K562 (cell line): Measurements from ENCODE around the gene MMP11. TPM values are rescaled to one million over a fixed set of nuclear protein-coding genes. Genes with fewer than 3 reads are reported as not detected.

Source experiments
- ARID3A ChIP-seq: IDR thresholded peaks from 2 replicates; pipeline ENCODE4 v1.6.1; 2012; ENCODE audit warnings: low read depth, low read length, improper control_type of control experiment, borderline replicate concordance
- BRD9 ChIP-seq: fragments of 450-650 bp; IDR thresholded peaks from 2 replicates; pipeline ENCODE4 v1.6.1; 2018; ENCODE audit warnings: low read depth; ENCODE audit not compliant: partially characterized antibody
- HES1 ChIP-seq: fragments of 450-650 bp; IDR thresholded peaks from 2 replicates; pipeline ENCODE4 v1.6.1; 2016; ENCODE audit warnings: low read depth, mild to moderate bottlenecking, moderate library complexity
- ZNF316 ChIP-seq: fragments of 450-650 bp; IDR thresholded peaks from 2 replicates; pipeline ENCODE4 v1.6.1; 2016
- ZNF398 ChIP-seq: fragments of 250-450 bp; sonication (Bioruptor Pico); IDR thresholded peaks from 2 replicates; pipeline ENCODE4 v1.8.0; 2021; ENCODE audit warnings: moderate library complexity, mild to moderate bottlenecking, inconsistent platforms
- polyA plus RNA-seq, 8 experiments: library from polyadenylated mRNA; depleted of rRNA in 4 of 8; stranded (reverse) in 5 of 8; unstranded in 3 of 8; fragments of >200 nt; fragmentation: Nextera tagmentation in 2 of 8; fragmentation: Illumina TruSeq in 1 of 8; extraction: Ambion mirVana in 2 of 8; extraction: Trizol in 1 of 8; gene quantifications; 2 replicates each; pipeline versions ENCODE4 v1.2.1 to v1.2.3, GENCODE V29; 2011 to 2014; ENCODE audit warnings: inconsistent platforms in 1 of 8, missing spikeins in 1 of 8
- total RNA-seq, 7 experiments: library from RNA; depleted of rRNA in 6 of 7; stranded (reverse); fragments of >200 nt in 6 of 7; fragmentation: Illumina TruSeq in 2 of 7; extraction: Trizol in 2 of 7; gene quantifications; 2 replicates each; pipeline versions ENCODE4 v1.2.1 to v1.2.3, GENCODE V29; 2011 to 2021; ENCODE audit warnings: low replicate concordance in 1 of 7
- TF ChIP-seq, protein P1 (sequence below): fragments of 200-600 bp; sonication (generic); IDR thresholded peaks from one replicate; pipeline ENCODE4 v1.6.1; 2012; ENCODE audit warnings: mild to moderate bottlenecking, low read depth, low read length, inconsistent platforms
- TF ChIP-seq, protein P2 (sequence below): sonication (generic); formaldehyde crosslinking; IDR thresholded peaks from 2 replicates; pipeline ENCODE4 v1.8.1; 2023; ENCODE audit warnings: mild to moderate bottlenecking, missing genetic modification reagents, moderate library complexity
- TF ChIP-seq, protein P3 (sequence below): sonication (generic); formaldehyde crosslinking; IDR thresholded peaks from 2 replicates; pipeline ENCODE4 v1.9.0; 2022; ENCODE audit warnings: mild to moderate bottlenecking, missing genetic modification reagents

MMP11 gene
- total and polyA plus RNA-seq, 9 of the 15 experiments (the other 6 are each of a cell fraction or from before 2014, with no cell fraction given): 0.14 to 1.8 (median 1.1) TPM; not detected in 2

DNA sequence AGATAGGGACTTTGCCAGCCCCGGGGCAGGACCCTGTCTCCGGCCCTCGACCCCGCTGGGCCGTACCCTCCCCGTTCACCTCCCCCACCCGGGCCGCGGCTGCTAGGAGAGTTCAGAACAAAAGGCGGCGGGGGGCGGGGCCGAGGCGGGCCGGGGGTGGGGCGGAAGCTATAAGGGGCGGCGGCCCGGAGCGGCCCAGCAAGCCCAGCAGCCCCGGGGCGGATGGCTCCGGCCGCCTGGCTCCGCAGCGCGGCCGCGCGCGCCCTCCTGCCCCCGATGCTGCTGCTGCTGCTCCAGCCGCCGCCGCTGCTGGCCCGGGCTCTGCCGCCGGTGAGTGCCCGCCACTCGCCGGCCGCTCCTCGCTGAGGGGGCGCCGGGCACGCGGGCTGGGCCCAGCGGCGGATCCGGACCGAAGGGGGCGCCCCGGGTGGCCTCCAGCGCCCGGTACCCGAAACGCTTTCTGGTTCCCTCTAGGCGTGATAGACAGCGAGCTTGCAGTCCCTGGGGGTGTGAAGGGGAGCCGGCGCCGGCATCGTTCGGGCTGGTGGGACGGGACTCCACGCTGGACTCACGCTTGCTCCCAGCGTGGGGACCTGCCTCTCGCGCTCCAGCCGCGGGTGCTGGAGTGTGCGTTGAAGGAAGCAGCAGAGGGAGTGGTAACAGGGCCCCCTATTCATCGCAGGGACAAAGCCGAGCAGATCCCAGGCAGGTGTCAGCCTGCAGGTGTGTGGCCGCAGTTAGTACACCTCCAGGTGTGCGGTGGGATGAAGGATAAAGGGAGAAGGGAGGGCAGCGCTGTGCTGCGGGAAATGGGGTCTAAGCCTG lies at the start of gene MMP11 (continued):
- TF ChIP-seq, protein P1, sequence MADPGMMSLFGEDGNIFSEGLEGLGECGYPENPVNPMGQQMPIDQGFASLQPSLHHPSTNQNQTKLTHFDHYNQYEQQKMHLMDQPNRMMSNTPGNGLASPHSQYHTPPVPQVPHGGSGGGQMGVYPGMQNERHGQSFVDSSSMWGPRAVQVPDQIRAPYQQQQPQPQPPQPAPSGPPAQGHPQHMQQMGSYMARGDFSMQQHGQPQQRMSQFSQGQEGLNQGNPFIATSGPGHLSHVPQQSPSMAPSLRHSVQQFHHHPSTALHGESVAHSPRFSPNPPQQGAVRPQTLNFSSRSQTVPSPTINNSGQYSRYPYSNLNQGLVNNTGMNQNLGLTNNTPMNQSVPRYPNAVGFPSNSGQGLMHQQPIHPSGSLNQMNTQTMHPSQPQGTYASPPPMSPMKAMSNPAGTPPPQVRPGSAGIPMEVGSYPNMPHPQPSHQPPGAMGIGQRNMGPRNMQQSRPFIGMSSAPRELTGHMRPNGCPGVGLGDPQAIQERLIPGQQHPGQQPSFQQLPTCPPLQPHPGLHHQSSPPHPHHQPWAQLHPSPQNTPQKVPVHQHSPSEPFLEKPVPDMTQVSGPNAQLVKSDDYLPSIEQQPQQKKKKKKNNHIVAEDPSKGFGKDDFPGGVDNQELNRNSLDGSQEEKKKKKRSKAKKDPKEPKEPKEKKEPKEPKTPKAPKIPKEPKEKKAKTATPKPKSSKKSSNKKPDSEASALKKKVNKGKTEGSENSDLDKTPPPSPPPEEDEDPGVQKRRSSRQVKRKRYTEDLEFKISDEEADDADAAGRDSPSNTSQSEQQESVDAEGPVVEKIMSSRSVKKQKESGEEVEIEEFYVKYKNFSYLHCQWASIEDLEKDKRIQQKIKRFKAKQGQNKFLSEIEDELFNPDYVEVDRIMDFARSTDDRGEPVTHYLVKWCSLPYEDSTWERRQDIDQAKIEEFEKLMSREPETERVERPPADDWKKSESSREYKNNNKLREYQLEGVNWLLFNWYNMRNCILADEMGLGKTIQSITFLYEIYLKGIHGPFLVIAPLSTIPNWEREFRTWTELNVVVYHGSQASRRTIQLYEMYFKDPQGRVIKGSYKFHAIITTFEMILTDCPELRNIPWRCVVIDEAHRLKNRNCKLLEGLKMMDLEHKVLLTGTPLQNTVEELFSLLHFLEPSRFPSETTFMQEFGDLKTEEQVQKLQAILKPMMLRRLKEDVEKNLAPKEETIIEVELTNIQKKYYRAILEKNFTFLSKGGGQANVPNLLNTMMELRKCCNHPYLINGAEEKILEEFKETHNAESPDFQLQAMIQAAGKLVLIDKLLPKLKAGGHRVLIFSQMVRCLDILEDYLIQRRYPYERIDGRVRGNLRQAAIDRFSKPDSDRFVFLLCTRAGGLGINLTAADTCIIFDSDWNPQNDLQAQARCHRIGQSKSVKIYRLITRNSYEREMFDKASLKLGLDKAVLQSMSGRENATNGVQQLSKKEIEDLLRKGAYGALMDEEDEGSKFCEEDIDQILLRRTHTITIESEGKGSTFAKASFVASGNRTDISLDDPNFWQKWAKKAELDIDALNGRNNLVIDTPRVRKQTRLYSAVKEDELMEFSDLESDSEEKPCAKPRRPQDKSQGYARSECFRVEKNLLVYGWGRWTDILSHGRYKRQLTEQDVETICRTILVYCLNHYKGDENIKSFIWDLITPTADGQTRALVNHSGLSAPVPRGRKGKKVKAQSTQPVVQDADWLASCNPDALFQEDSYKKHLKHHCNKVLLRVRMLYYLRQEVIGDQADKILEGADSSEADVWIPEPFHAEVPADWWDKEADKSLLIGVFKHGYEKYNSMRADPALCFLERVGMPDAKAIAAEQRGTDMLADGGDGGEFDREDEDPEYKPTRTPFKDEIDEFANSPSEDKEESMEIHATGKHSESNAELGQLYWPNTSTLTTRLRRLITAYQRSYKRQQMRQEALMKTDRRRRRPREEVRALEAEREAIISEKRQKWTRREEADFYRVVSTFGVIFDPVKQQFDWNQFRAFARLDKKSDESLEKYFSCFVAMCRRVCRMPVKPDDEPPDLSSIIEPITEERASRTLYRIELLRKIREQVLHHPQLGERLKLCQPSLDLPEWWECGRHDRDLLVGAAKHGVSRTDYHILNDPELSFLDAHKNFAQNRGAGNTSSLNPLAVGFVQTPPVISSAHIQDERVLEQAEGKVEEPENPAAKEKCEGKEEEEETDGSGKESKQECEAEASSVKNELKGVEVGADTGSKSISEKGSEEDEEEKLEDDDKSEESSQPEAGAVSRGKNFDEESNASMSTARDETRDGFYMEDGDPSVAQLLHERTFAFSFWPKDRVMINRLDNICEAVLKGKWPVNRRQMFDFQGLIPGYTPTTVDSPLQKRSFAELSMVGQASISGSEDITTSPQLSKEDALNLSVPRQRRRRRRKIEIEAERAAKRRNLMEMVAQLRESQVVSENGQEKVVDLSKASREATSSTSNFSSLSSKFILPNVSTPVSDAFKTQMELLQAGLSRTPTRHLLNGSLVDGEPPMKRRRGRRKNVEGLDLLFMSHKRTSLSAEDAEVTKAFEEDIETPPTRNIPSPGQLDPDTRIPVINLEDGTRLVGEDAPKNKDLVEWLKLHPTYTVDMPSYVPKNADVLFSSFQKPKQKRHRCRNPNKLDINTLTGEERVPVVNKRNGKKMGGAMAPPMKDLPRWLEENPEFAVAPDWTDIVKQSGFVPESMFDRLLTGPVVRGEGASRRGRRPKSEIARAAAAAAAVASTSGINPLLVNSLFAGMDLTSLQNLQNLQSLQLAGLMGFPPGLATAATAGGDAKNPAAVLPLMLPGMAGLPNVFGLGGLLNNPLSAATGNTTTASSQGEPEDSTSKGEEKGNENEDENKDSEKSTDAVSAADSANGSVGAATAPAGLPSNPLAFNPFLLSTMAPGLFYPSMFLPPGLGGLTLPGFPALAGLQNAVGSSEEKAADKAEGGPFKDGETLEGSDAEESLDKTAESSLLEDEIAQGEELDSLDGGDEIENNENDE: no peak
- TF ChIP-seq, protein P2, sequence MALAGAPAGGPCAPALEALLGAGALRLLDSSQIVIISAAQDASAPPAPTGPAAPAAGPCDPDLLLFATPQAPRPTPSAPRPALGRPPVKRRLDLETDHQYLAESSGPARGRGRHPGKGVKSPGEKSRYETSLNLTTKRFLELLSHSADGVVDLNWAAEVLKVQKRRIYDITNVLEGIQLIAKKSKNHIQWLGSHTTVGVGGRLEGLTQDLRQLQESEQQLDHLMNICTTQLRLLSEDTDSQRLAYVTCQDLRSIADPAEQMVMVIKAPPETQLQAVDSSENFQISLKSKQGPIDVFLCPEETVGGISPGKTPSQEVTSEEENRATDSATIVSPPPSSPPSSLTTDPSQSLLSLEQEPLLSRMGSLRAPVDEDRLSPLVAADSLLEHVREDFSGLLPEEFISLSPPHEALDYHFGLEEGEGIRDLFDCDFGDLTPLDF (CRISPR knock-in tag): no peak
- TF ChIP-seq, protein P3, sequence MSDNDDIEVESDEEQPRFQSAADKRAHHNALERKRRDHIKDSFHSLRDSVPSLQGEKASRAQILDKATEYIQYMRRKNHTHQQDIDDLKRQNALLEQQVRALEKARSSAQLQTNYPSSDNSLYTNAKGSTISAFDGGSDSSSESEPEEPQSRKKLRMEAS (CRISPR knock-in tag): peak; percentile 43; the same call in 1 of the 2 replicates
- TF ChIP-seq ARID3A (no peak), HES1 (no peak), ZNF316 (no peak), ZNF398 (CRISPR knock-in tag) (no peak), BRD9 (no peak)
